22Rv1 (cell line): ENCODE results near the gene PKHD1.

Experiments
- CTCF ChIP-seq: fragments of 450-650 bp; IDR thresholded peaks from 2 replicates; pipeline ENCODE4 v1.5.1; 2017; ENCODE audit warnings: mild to moderate bottlenecking
- ZFX ChIP-seq: fragments of 450-650 bp; IDR thresholded peaks from 2 replicates; pipeline ENCODE4 v1.6.1; 2017; ENCODE audit warnings: antibody characterized with exemption, borderline replicate concordance

DNA sequence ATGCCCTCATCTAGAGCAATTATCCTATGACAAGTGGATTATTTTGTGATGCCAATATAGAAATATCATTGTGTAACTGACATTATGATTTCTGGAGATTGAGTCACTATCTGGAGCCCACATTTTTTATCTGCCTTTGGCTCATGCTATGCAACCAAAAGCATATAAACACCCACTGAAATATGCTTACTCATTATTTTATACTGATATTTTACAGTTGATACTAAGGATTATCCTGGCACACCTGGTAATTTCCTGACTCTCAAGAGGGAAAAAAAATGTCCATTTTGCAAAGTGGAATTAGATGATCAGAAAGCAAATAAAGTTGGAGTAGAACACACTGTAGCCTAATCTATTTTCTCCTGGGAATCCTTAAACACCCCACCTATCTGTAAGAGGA, 154.5 kb downstream of the PKHD1 start:
- TF ChIP-seq CTCF = no peak
- TF ChIP-seq ZFX = no peak
